K562 (cell line): ENCODE results near the gene SMIM36.
A peak's percentile ranks its signal among the peaks of the same experiment; 100 is the strongest.

ENCODE experiments used
- CCNT2 ChIP-seq: IDR thresholded peaks from 2 replicates; pipeline ENCODE4 v1.6.1; 2011; ENCODE audit warnings: borderline replicate concordance, low read depth, mild to moderate bottlenecking, moderate library complexity, mixed read lengths, low read length; ENCODE audit not compliant: insufficient read length; ENCODE audit errors: extremely low read depth
- GABPA ChIP-seq: fragments of 200-800 bp; sonication (Bioruptor generic); conservative IDR thresholded peaks from 2 replicates; pipeline ENCODE4 v1.6.1; 2016; ENCODE audit warnings: low read depth, missing genetic modification characterization, missing compliant biosample characterization
- HDAC6 ChIP-seq: IDR thresholded peaks from 2 replicates; pipeline ENCODE4 v1.6.1; 2012; ENCODE audit warnings: low read depth, mild to moderate bottlenecking, control low read depth, inconsistent platforms, low read length, moderate library complexity
- TF ChIP-seq, protein P1 (sequence below), 3 experiments: IDR thresholded peaks in 2 of 3; conservative IDR thresholded peaks in 1 of 3; 2 replicates each; pipeline ENCODE4 v1.5.1; 2011 to 2012; ENCODE audit warnings: low read length in 3 of 3, mild to moderate bottlenecking in 3 of 3, control low read depth in 2 of 3, improper control_type of control experiment in 1 of 3, inconsistent platforms in 1 of 3, low read depth in 1 of 3, mixed read lengths in 1 of 3, moderate library complexity in 1 of 3; ENCODE audit not compliant: insufficient read depth in 2 of 3
- TF ChIP-seq, protein P2 (sequence below): sonication (generic); formaldehyde crosslinking; IDR thresholded peaks from 2 replicates; pipeline ENCODE4 v1.9.0; 2022; ENCODE audit warnings: mild to moderate bottlenecking, missing genetic modification reagents

DNA sequence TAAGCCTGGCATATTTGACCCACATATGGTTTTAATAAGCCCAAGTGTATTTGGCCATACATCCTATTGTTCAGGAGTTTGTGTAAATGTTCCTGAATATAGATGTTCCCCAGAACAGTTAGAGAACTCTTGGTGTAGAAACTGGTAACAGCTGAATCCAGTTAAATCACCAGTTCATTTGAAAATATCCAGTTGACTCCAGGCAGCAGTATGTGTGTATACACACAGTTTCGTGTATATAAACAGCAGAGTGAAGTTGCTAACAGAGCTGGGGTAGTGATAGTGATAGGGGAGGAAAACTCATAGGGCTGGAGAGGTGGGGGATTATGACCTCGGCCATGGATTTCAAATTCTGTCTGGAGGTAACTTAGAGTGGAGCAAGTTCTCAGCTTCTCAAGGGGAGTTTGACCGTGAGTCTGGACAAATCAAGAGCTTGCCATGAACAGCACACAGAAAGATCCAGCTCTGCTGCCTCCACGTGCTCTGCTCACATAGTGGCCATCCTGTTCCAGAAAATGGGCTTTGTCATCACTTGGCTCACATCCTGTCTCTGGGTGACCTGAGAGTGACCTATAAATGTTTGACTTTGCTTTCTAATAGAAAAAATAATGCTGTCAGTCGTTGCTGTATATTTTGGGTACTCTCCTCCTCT lies 59.0 kb downstream of the SMIM36 start:
- TF ChIP-seq, protein P1, sequence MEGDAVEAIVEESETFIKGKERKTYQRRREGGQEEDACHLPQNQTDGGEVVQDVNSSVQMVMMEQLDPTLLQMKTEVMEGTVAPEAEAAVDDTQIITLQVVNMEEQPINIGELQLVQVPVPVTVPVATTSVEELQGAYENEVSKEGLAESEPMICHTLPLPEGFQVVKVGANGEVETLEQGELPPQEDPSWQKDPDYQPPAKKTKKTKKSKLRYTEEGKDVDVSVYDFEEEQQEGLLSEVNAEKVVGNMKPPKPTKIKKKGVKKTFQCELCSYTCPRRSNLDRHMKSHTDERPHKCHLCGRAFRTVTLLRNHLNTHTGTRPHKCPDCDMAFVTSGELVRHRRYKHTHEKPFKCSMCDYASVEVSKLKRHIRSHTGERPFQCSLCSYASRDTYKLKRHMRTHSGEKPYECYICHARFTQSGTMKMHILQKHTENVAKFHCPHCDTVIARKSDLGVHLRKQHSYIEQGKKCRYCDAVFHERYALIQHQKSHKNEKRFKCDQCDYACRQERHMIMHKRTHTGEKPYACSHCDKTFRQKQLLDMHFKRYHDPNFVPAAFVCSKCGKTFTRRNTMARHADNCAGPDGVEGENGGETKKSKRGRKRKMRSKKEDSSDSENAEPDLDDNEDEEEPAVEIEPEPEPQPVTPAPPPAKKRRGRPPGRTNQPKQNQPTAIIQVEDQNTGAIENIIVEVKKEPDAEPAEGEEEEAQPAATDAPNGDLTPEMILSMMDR (IDR thresholded peaks at IDR 0.05 in 2 of 3, conservative IDR thresholded peaks at IDR 0.05 in 1 of 3; ENCODE audit: insufficient read depth in 2 of 3, low read depth in 1 of 3, low read length in 3 of 3): no peak
- no peak for TF ChIP-seq HDAC6
- TF ChIP-seq, protein P2, sequence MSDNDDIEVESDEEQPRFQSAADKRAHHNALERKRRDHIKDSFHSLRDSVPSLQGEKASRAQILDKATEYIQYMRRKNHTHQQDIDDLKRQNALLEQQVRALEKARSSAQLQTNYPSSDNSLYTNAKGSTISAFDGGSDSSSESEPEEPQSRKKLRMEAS: peak; percentile 73
- TF ChIP-seq CCNT2: no peak
- TF ChIP-seq GABPA (tag): peak; percentile 47; the same call in 1 of the 2 replicates
